Neutrophil (primary cell): ENCODE measurements around the gene SMAP2.

Source experiments
- H3K27ac ChIP-seq: fragments of 200-600 bp; sonication (generic); 2 replicates; pipeline ENCODE4 v1.5.1; 2016; ENCODE audit warnings: mild to moderate bottlenecking, moderate library complexity
- H3K27me3 ChIP-seq: fragments of 200-600 bp; sonication (generic); 2 replicates; pipeline ENCODE4 v1.6.0; 2016; ENCODE audit warnings: mild to moderate bottlenecking
- H3K36me3 ChIP-seq: fragments of 200-600 bp; sonication (generic); 2 replicates; pipeline ENCODE4 v1.5.1; 2017
- H3K4me1 ChIP-seq, 2 experiments: fragments of 200-600 bp in 1 of 2; sonication (generic) in 1 of 2; 1 replicate in 1 of 2; 2 replicates in 1 of 2; pipeline versions ENCODE4 v1.5.1 to v1.6.1; 2013 to 2016; ENCODE audit warnings: low read depth in 1 of 2, low read length in 1 of 2, mild to moderate bottlenecking in 1 of 2, moderate library complexity in 1 of 2; ENCODE audit not compliant: control insufficient read depth in 1 of 2, insufficient read depth in 1 of 2
- H3K4me3 ChIP-seq, 2 experiments: fragments of 200-600 bp in 1 of 2; sonication (generic) in 1 of 2; 1 replicate in 1 of 2; 2 replicates in 1 of 2; pipeline ENCODE4 v1.5.1; 2013 to 2016; ENCODE audit warnings: low read depth in 1 of 2, low read length in 1 of 2, mild to moderate bottlenecking in 1 of 2, moderate library complexity in 1 of 2
- H3K9me3 ChIP-seq: fragments of 200-600 bp; sonication (generic); 2 replicates; pipeline ENCODE4 v1.5.1; 2016
- CTCF ChIP-seq: fragments of 200-600 bp; sonication (generic); IDR thresholded peaks from 2 replicates; pipeline ENCODE4 v1.5.1; 2016; ENCODE audit warnings: antibody characterized with exemption

Gene SMAP2

GRCh38 chr1:40361637-40362036, 11.9 kb upstream of the SMAP2 start:
- H3K4me1 ChIP-seq, result peaks cover 9 to 10% of the 10 kb centered on the region in 2 experiments
- H3K36me3 ChIP-seq, result no peaks in the 10 kb centered on the region
- TF ChIP-seq CTCF, result no peak
- no peaks in the 10 kb centered on the region for H3K9me3 ChIP-seq
- no peak overlapping the region for H3K4me3 ChIP-seq
- peak overlapping the region; percentile 66 for H3K27ac ChIP-seq
- H3K27me3 ChIP-seq, result no peaks in the 10 kb centered on the region

DNA sequence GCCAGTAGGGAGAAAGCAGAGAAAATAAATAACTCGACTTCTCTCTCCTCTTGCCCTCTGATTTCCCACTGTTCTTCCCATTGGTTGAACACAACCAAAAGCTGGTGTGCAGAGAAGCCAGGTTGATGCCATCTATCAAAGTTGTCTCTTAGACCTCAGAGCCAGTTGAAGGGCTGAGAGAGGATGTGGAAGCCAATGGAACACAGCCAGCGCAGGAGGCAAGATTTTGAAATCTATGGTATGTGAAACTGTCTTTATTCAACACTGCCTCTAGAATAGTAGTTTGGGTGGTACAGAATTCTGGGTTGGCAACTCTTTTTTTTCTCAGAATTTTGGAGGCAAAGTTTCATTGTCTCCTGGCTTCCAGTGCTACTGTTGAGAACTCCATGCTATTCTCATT, 11.3 kb upstream of the SMAP2 start:
- no peaks in the 10 kb centered on the region for H3K27me3 ChIP-seq
- H3K27ac ChIP-seq, result no peak overlapping the region
- H3K9me3 ChIP-seq, result no peaks in the 10 kb centered on the region
- H3K36me3 ChIP-seq, result no peaks in the 10 kb centered on the region
- TF ChIP-seq CTCF, result no peak
- no peak overlapping the region for H3K4me3 ChIP-seq
- H3K4me1 ChIP-seq, result peaks cover 9 to 10% of the 10 kb centered on the region in 2 experiments

DNA sequence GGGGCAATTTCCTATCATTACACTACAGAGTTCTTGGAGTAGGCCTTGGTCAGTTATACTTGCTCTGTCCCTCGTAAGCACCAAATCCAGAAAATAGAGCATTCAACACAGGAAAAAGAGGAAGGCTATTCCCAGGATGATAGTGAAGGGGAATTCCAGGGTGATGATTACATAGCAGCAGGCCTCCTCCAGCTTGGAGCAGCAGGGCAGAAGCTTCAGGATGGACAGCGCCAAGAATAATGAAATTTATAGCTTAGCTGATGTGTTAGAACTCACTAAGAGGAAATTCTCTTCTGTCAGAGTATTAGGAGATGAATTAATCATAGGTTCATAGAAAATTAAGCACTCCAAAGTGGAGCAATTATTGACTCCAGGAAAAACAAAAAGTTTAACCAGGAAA, 10.8 kb upstream of the SMAP2 start:
- Histone ChIP-seq H3K36me3 (no peaks in the 10 kb centered on the region), H3K4me1 (peaks cover 9 to 10% of the 10 kb centered on the region in 2 experiments), H3K27ac (no peak overlapping the region), H3K9me3 (no peaks in the 10 kb centered on the region), H3K4me3 (no peak overlapping the region), H3K27me3 (no peaks in the 10 kb centered on the region)
- no peak for TF ChIP-seq CTCF

- peaks cover 9 to 10% of the 10 kb centered on the region in 2 experiments for H3K4me1 ChIP-seq
- no peak overlapping the region for H3K4me3 ChIP-seq
- H3K27me3 ChIP-seq, result no peaks in the 10 kb centered on the region
- TF ChIP-seq CTCF, result no peak
- H3K27ac ChIP-seq, result no peak overlapping the region
- no peaks in the 10 kb centered on the region for H3K36me3 ChIP-seq
- no peaks in the 10 kb centered on the region for H3K9me3 ChIP-seq
Measured at GRCh38 chr1:40363721-40364120, 9.8 kb upstream of the SMAP2 start.

DNA sequence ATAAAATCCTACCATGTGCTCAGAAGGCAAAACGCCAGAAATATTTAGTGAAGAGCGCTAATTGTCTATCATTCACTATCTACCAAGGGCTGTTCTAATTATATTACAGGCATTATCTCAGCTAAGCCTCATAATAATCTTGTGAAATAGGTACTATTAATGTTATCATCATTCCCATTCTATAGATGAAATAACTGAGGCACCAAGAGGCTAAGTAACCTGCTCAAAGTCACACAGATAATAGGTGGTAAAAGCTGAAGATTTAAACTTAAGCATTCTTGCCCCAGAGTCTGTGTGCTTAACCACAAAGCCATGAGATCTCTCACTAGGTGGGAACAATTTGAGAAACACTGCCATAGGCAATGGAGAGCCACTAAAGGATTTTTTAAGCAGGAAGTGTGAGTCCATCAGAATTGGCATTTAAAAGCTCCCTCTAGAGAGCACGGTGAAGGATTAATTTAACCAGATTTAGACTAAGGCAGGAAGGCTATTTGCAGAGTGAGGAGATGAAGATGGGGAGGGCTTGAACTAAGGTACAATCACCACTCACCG, 1.7 kb upstream of the SMAP2 start:
- H3K4me1 ChIP-seq, result peaks cover 23 to 26% of the 10 kb centered on the region in 2 experiments
- no peak for TF ChIP-seq CTCF
- H3K27ac ChIP-seq, result no peak overlapping the region
- no peak overlapping the region for H3K4me3 ChIP-seq
- peaks cover 13% of the 10 kb centered on the region for H3K36me3 ChIP-seq
- H3K27me3 ChIP-seq, result peaks cover 14% of the 10 kb centered on the region
- H3K9me3 ChIP-seq, result no peaks in the 10 kb centered on the region
